Endothelial cell (in vitro differentiated cells): ENCODE results near the gene VAPA. TPM values are rescaled to one million over a fixed set of nuclear protein-coding genes. Genes with fewer than 3 reads are reported as not detected.
"Not testable (repeated sequence)": the region's sequence is repeated elsewhere in the genome, so short reads cannot be mapped to it uniquely, and the experiment has no call there.

Experiments used
- DNase-seq: peaks from one replicate; pipeline ENCODE4 v3.0.0; 2021; ENCODE audit warnings: low spot score
- H3K27ac Mint-ChIP-seq: one replicate; pipeline ENCODE4 v1.8.0; 2021; ENCODE audit warnings: mixed read lengths, inconsistent platforms; ENCODE audit not compliant: unreplicated experiment
- H3K27me3 Mint-ChIP-seq: one replicate; pipeline ENCODE4 v1.8.0; 2021; ENCODE audit warnings: mild to moderate bottlenecking, moderate library complexity, mixed read lengths, inconsistent platforms; ENCODE audit not compliant: unreplicated experiment
- H3K36me3 Mint-ChIP-seq: one replicate; pipeline ENCODE4 v1.8.0; 2021; ENCODE audit warnings: mild to moderate bottlenecking, low read depth, mixed read lengths, inconsistent platforms; ENCODE audit not compliant: unreplicated experiment
- H3K4me1 Mint-ChIP-seq: one replicate; pipeline ENCODE4 v1.8.0; 2021; ENCODE audit warnings: mild to moderate bottlenecking, mixed read lengths, inconsistent platforms; ENCODE audit not compliant: unreplicated experiment
- H3K4me3 Mint-ChIP-seq: one replicate; pipeline ENCODE4 v1.8.0; 2021; ENCODE audit warnings: mild to moderate bottlenecking, mixed read lengths, inconsistent platforms; ENCODE audit not compliant: unreplicated experiment
- H3K9me3 Mint-ChIP-seq: one replicate; pipeline ENCODE4 v1.8.0; 2021; ENCODE audit warnings: mixed read lengths, inconsistent platforms; ENCODE audit not compliant: unreplicated experiment
- CTCF ChIP-seq: fragments of 200-600 bp; sonication (generic); IDR thresholded peaks from one replicate; pipeline ENCODE4 v1.5.0; 2021; ENCODE audit warnings: antibody characterized with exemption; ENCODE audit not compliant: unreplicated experiment
- total RNA-seq: library from RNA; stranded (reverse); fragmentation: NEBNext Ultra II Directional; extraction: Animal tissue kit (Norgen Biotek cat#: 25700); gene quantifications from one replicate; pipeline ENCODE4 v1.2.1, GENCODE V29; 2021; ENCODE audit not compliant: unreplicated experiment

The VAPA gene
- total RNA-seq, 1 donor from 2014 or later: 180 TPM

- Mint-ChIP-seq H3K36me3 (peaks cover 11% of the 10 kb centered on the region), H3K4me1 (peaks cover 17% of the 10 kb centered on the region), H3K27me3 (peaks cover 13% of the 10 kb centered on the region), H3K27ac (no peak overlapping the region), H3K9me3 (no peaks in the 10 kb centered on the region), H3K4me3 (no peak overlapping the region)
- no peak for DNase-seq
- no peak for TF ChIP-seq CTCF
Measured at GRCh38 chr18:9910661-9911060, 3.2 kb upstream of the VAPA start.

GRCh38 chr18:9911226-9911625 lies 2.6 kb upstream of the VAPA start:
- TF ChIP-seq CTCF: no peak
- Mint-ChIP-seq H3K27me3 (peaks cover 13% of the 10 kb centered on the region), H3K27ac (no peak overlapping the region), H3K4me1 (peaks cover 23% of the 10 kb centered on the region), H3K9me3 (no peaks in the 10 kb centered on the region), H3K36me3 (peaks cover 12% of the 10 kb centered on the region), H3K4me3 (no peak overlapping the region)
- DNase-seq: no peak

GRCh38 chr18:9912285-9912684 lies 1.5 kb upstream of the VAPA start:
- Mint-ChIP-seq H3K4me1 (peaks cover 27% of the 10 kb centered on the region), H3K36me3 (peaks cover 15% of the 10 kb centered on the region), H3K27me3 (peaks cover 13% of the 10 kb centered on the region), H3K4me3 (peak overlapping the region; percentile 93)
- not testable (repeated sequence) for H3K9me3 Mint-ChIP-seq, H3K27ac Mint-ChIP-seq, DNase-seq

DNA sequence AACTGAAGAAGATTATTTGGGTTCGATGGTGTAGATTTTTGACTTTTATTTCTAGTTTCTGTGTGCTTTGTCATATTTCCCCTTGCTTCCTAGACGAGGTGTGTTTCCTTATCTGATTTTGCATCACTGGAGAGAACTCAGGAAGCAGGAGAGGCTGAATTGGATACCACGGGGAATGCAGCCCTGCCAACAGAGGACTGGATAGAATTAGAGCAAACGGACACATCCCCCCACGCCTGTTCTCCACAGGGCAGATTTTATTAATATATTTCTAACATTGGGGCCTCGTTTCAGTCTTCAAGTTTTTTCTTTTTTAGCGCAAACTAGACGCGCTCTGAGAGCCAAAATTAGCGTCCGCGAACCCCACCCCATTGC lies 678 bp upstream of the VAPA start:
- Mint-ChIP-seq H3K4me1 (peaks cover 27% of the 10 kb centered on the region), H3K4me3 (peak overlapping the region; percentile 93), H3K9me3 (no peaks in the 10 kb centered on the region), H3K36me3 (peaks cover 15% of the 10 kb centered on the region), H3K27ac (peak overlapping the region; percentile 91), H3K27me3 (peaks cover 10% of the 10 kb centered on the region)
- DNase-seq: no peak
- TF ChIP-seq CTCF: no peak

- Mint-ChIP-seq H3K27ac (no peak overlapping the region), H3K4me3 (peak overlapping the region; percentile 93), H3K27me3 (peaks cover 9% of the 10 kb centered on the region), H3K9me3 (no peaks in the 10 kb centered on the region), H3K4me1 (peaks cover 27% of the 10 kb centered on the region), H3K36me3 (peaks cover 15% of the 10 kb centered on the region)
- no peak for TF ChIP-seq CTCF
- no peak for DNase-seq
Measured at GRCh38 chr18:9914334-9914583, 443 bp downstream of the VAPA start.
